Ramos (cell line): ENCODE data around the gene C22orf39.

Source experiments
- in situ Hi-C: fragments of 300-500 bp; cut with MboI; formaldehyde crosslinking; loops from one replicate; pipeline ENCODE4 v1.14.3; 2022; ENCODE audit warnings: low sequenced_read_pairs; ENCODE audit not compliant: unreplicated experiment

Gene C22orf39

GRCh38 chr22:19447330-19448075 lies at the start of gene C22orf39:
C22orf39 (minus strand) TSS chr22:19447711; CDS start chr22:19447688, 23 bp downstream.
- in situ Hi-C loops: no loop called here

- in situ Hi-C loops: no loop called here
Measured at GRCh38 chr22:19497245-19497644, 49.7 kb upstream of the C22orf39 start.

- in situ Hi-C loops: no loop called here
Measured at GRCh38 chr22:19496324-19496630, 48.8 kb upstream of the C22orf39 start.

GRCh38 chr22:19495562-19496323 lies 48.2 kb upstream of the C22orf39 start:
- in situ Hi-C loops: no loop called here

- in situ Hi-C loops: no loop called here
Measured at GRCh38 chr22:19494676-19495173, 47.2 kb upstream of the C22orf39 start.

GRCh38 chr22:19494001-19494560 lies 46.6 kb upstream of the C22orf39 start:
- in situ Hi-C loops: no loop called here

- in situ Hi-C loops: no loop called here
Measured at GRCh38 chr22:19492504-19493174, 45.1 kb upstream of the C22orf39 start.

- in situ Hi-C loops: no loop called here
Measured at GRCh38 chr22:19490628-19491230, 43.2 kb upstream of the C22orf39 start.

GRCh38 chr22:19488884-19489843 lies 41.7 kb upstream of the C22orf39 start:
- in situ Hi-C loops: no loop called here

GRCh38 chr22:19488285-19488684 lies 40.8 kb upstream of the C22orf39 start:
- in situ Hi-C loops: no loop called here

- in situ Hi-C loops: no loop called here
Measured at GRCh38 chr22:19483481-19484244, 36.2 kb upstream of the C22orf39 start.

- in situ Hi-C loops: no loop called here
Measured at GRCh38 chr22:19482297-19482696, 34.8 kb upstream of the C22orf39 start.

- in situ Hi-C loops: no loop called here
Measured at GRCh38 chr22:19480789-19481188, 33.3 kb upstream of the C22orf39 start.

- in situ Hi-C loops: no loop called here
Measured at GRCh38 chr22:19480173-19480568, 32.7 kb upstream of the C22orf39 start.

GRCh38 chr22:19479355-19480172 lies 32.1 kb upstream of the C22orf39 start, which contains the start of gene CDC45:
CDC45 (plus strand) TSS chr22:19479920; CDS start chr22:19479969, 49 bp downstream.
- in situ Hi-C loops: no loop called here

- in situ Hi-C loops: no loop called here
Measured at GRCh38 chr22:19478901-19479354, 31.4 kb upstream of the C22orf39 start, which contains the start of gene UFD1. UFD1 (minus strand) TSS chr22:19479193; CDS start chr22:19479085, 108 bp downstream.
